Spleen (tissue), 7 donors: ENCODE results near the gene NSD1.

Experiments
- CTCF ChIP-seq, 11 experiments: fragments of 200-600 bp in 7 of 11; fragments of 450-650 bp in 4 of 11; sonication (generic) in 4 of 11; IDR thresholded peaks in 8 of 11; conservative IDR thresholded peaks in 3 of 11; 1 replicate in 7 of 11; 2 replicates in 4 of 11; pipeline versions ENCODE4 v1.4.0 to v1.8.0; 2016 to 2021; ENCODE audit warnings: antibody characterized with exemption in 11 of 11, inconsistent platforms in 4 of 11, mild to moderate bottlenecking in 1 of 11
- POLR2A ChIP-seq, 3 donors: fragments of 450-650 bp; IDR thresholded peaks; one replicate each; pipeline ENCODE4 v1.5.1; 2017; ENCODE audit warnings: antibody characterized with exemption in 3 of 3, mild to moderate bottlenecking in 1 of 3
- POLR2AphosphoS5 ChIP-seq, 3 donors: sonication (generic); formaldehyde crosslinking; IDR thresholded peaks; one replicate each; pipeline ENCODE4 v1.5.1; 2017; ENCODE audit warnings: antibody characterized with exemption in 3 of 3
- donor health status: DM: no; HTN: no; CAD: no; lungs with moderate emphysema.
- donor health status: DM: no; HTN: no; CAD: no.
- donor health status: DM: no; HTN: no; CAD: no.

- no peak for TF ChIP-seq CTCF (IDR thresholded peaks at IDR 0.05 in 8 of 11, conservative IDR thresholded peaks at IDR 0.05 in 3 of 11)
- no peak for TF ChIP-seq POLR2A (IDR thresholded peaks at IDR 0.05)
- no peak for TF ChIP-seq POLR2AphosphoS5 (IDR thresholded peaks at IDR 0.05)
Measured at GRCh38 chr5:177222269-177222668, 88.7 kb downstream of the NSD1 start.
